Left kidney (tissue), 2 donors: ENCODE data around the gene MMAB. TPM values are rescaled to one million over a fixed set of nuclear protein-coding genes. Genes with fewer than 3 reads are reported as not detected.

Experiments
- DNase-seq: peaks from one replicate; pipeline ENCODE4 v3.0.0-alpha.2; 2013
- polyA plus RNA-seq: library from polyadenylated mRNA; unstranded; fragments of 120-200 nt; gene quantifications from one replicate; pipeline ENCODE4 v1.2.1, GENCODE V29; 2013; ENCODE audit not compliant: insufficient read length

The MMAB gene
- polyA plus RNA-seq, 1 donor: 35.2 TPM

DNA sequence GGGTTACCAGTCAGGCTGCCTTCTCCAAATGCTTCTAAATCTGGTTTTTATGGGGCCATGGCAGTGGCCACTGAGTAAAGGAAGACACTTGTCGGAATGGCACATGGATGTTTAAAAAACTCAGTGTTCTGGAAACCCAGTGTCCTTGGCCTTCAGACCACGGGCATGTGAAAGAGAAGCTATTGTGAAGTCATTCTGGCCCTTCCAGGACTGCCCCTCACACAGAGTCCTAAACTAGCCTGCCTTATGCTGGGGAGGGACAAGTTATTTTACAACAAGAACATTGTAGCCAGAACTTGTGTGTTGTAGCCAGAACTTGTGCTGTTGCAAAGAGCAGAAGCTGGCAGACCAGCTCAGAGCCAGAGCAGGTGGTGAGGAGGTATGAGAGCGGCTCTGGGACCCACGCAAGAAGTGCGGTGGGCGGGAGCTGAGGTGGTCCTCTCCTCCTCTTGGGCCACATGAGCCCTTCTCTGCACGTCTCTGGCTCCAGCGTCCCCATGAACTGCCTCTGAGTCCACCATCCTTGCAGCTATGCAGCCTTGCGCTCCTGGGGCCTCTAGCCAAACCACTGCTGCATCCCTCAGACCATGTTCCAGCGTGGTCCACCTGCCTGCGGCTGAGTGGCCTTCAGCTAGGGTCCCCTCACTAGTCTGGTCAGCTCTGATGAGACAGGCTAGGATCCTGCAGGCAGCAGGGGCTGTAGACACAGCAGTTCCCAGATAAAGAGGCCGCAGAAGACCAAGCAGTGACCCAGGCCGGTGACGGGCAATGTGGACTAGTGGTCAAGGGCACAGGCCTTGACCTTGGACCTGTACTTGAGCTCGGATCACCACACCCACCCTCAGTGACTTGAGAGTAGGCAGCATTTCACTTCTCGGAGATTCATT is 32.5 kb downstream of the MMAB start:
- DNase-seq: no peak

GRCh38 chr12:109539508-109539907 is 33.8 kb downstream of the MMAB start:
- no peak for DNase-seq

- DNase-seq: no peak
Observed at GRCh38 chr12:109538191-109538863, 35.0 kb downstream of the MMAB start.

GRCh38 chr12:109537136-109537535 is 36.2 kb downstream of the MMAB start:
- DNase-seq: no peak

DNA sequence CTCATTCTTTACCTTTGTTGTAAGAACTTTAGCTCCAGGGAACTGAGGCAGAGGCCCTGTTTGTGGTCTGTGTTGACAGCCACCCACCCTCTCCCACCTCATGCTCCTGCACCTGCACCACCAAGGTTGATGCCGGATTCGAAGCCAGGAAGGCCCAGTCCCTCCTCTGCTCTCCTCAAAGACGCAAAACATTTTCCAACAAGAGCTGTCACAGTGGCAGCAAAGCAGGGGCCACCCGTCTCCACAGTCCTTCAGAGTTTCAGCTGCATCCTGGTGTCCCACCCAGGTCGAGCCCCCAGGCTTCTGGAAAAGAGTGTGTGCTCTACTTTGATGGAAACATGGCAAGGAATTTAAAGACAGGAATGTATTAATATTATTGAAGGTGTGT is 37.4 kb downstream of the MMAB start:
- no peak for DNase-seq

- DNase-seq: no peak
Observed at GRCh38 chr12:109535231-109535862, 38.0 kb downstream of the MMAB start.

DNA sequence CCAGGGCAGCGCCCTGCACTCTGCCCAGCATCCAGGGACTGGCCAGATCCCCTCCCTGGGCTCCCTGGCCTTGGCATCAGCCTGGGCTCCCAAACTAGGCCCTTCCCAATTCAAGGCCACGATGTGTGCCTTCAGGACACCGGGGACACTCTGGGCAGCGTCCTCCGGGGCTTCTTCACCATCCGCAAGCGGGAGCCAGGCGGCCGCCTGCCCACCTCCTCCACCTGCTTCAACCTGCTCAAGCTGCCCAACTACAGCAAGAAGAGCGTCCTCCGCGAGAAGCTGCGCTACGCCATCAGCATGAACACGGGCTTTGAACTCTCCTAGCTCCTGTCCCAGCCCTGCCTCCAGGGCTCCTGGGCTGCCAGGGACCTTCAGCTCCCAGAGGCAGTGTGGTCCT is 38.8 kb downstream of the MMAB start:
- DNase-seq: no peak

DNA sequence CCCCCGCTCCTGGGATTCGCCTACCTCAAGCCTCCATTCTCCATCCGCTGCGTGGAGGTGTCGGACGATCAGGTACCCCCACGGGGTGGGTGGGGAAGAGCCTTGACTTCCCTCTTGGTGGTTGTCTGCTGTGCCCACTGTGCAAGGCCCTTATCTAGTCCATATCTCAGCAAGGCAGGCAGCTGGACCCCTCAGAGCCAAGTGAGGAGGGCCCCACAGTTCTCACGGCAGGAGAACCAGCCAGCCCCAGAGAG is 39.9 kb downstream of the MMAB start:
- DNase-seq: no peak

DNA sequence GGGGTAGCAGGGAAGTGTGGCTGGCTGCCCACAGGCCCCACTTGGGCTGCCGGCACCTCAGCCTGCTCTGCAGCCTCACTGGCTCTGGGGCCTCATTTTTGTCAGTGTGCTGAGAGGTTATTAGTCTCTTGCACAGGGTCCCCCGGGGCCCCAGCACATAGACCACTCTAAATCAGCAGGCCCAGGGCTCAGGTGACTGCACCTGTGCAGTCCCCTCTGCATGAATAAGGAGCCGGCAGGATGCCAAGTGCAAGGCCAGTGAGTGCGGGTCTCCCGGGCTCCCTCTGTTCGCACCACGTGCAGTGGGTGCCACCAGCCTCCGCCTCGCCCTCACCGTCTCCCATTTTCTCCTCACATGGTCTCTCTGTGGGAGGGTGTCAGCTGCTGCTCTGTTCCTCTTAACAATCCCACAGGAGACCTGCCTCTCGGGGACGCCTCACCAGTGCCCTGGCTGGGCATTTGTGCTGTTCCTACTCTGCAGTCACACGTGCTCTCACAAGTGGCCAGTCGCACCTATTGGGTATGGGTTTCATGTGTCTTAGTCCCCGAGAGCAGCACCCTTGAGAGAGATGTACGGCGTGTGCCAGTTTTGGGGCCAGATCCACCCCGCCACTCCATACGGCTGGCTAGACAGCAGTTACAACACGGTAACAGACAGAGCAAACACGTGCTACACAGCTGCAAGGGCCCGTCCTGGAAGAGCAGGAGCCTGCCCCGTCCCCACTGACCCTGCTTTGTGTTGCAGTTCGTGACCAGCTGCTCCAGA is 40.4 kb downstream of the MMAB start:
- DNase-seq: no peak

GRCh38 chr12:109531411-109531810 is 41.9 kb downstream of the MMAB start:
- no peak for DNase-seq

GRCh38 chr12:109529691-109530640 is 43.3 kb downstream of the MMAB start:
- no peak for DNase-seq

DNA sequence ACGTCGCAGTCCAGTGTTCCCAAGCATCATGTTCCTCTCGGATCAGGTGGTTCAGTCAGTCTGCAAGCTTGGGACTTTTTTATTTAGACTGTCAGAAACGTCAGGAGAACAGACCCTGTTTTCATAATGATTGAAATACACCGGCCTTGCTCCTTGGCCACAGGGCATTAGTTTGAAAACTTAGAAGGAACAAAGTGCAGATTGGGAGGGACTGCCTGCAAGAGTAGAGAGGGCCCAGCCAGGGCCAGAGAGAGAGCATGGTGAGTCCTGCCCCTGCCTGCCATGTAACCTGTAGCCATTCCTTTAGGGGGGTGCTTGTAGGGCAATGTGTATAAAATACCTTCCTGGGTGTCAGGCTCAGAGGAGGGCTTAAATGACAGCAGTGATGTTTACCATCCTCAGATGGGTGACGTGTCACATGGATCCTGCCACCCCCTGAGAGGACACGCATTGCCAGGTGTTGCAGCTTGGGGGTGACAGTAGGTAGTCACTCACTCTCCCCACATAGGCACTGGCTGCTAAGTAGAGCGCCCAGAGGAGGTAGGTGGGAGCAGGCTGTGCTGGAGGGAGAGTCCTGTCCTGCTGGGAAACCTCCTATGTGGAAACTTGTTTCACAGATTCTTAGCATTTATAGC is 45.7 kb downstream of the MMAB start:
- no peak for DNase-seq

DNA sequence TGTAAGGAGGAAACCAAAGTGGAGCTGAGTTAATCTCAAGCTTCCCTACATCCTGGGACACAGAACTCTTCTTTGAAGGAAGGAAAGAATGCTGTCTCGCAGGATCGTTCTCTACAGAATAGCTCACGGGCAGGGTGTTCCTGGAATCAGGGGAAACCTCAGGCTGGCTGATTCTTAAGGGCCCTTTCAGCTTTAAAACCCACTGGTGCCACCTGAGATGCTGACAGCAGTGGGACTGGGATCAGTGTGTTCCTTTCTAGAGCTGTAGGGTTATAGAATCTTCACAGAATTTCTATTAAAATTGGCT is 48.1 kb downstream of the MMAB start:
- DNase-seq: no peak

- no peak for DNase-seq
Observed at GRCh38 chr12:109524466-109525278, 48.6 kb downstream of the MMAB start.

- no peak for DNase-seq
Observed at GRCh38 chr12:109523504-109523903, 49.8 kb downstream of the MMAB start.

- no peak for DNase-seq
Observed at GRCh38 chr12:109523071-109523470, 50.2 kb downstream of the MMAB start.

DNA sequence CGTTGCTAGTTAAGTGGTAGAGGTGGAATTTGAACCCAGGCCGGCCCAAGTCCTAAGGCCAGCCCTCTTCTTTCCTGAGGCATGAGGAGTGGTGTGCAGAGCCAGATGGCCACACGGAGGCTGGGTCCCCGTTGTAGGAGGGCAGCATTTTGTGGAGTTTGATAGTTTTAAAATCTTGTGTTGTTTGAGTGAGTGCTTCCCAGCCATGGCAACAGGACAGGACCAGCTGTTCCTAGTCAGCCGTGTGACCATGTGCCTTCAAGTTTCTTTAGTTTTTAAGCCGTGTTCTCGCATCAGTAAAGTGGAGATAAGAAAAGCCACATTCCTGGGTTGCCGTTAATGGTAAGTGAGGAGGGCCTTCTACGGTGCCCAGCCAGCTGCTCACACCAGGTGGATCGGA is 51.5 kb downstream of the MMAB start:
- DNase-seq: peak; percentile 15

GRCh38 chr12:109519787-109520186 is 53.5 kb downstream of the MMAB start:
- no peak for DNase-seq

- peak; percentile 60 for DNase-seq
Observed at GRCh38 chr12:109518820-109519665, 54.3 kb downstream of the MMAB start.
